ENCODE data around the gene CLRN2.

DNA sequence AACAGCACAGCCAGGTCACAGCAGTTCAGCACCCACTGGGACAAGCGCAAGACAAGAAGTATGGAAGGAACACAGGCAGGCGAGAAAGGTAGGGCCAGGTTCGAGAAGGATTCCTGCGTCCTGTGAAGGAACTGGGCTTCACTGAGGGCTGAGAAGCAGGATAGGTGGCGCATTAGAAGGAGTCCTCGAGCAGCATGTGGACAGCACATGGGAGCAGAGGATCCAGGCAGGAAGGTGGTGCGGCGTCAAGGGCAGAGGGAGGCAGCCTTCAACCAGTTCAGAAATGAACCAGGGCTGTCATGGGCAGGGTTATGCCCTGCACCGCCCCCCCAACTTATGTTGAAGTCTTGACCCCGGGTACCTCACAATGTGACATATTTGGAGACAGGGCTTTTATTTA is 31.3 kb downstream of the CLRN2 start:
- TF ChIP-seq, protein P1, sequence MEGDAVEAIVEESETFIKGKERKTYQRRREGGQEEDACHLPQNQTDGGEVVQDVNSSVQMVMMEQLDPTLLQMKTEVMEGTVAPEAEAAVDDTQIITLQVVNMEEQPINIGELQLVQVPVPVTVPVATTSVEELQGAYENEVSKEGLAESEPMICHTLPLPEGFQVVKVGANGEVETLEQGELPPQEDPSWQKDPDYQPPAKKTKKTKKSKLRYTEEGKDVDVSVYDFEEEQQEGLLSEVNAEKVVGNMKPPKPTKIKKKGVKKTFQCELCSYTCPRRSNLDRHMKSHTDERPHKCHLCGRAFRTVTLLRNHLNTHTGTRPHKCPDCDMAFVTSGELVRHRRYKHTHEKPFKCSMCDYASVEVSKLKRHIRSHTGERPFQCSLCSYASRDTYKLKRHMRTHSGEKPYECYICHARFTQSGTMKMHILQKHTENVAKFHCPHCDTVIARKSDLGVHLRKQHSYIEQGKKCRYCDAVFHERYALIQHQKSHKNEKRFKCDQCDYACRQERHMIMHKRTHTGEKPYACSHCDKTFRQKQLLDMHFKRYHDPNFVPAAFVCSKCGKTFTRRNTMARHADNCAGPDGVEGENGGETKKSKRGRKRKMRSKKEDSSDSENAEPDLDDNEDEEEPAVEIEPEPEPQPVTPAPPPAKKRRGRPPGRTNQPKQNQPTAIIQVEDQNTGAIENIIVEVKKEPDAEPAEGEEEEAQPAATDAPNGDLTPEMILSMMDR (IDR thresholded peaks at IDR 0.05) = no peak
- TF ChIP-seq POLR2AphosphoS5 (IDR thresholded peaks at IDR 0.05; ENCODE audit: low read depth, low read length) (no peak), SIN3A (IDR thresholded peaks at IDR 0.05; ENCODE audit: borderline replicate concordance, insufficient read depth, low read depth, low read length) (no peak)
- TF ChIP-seq, protein P2, sequence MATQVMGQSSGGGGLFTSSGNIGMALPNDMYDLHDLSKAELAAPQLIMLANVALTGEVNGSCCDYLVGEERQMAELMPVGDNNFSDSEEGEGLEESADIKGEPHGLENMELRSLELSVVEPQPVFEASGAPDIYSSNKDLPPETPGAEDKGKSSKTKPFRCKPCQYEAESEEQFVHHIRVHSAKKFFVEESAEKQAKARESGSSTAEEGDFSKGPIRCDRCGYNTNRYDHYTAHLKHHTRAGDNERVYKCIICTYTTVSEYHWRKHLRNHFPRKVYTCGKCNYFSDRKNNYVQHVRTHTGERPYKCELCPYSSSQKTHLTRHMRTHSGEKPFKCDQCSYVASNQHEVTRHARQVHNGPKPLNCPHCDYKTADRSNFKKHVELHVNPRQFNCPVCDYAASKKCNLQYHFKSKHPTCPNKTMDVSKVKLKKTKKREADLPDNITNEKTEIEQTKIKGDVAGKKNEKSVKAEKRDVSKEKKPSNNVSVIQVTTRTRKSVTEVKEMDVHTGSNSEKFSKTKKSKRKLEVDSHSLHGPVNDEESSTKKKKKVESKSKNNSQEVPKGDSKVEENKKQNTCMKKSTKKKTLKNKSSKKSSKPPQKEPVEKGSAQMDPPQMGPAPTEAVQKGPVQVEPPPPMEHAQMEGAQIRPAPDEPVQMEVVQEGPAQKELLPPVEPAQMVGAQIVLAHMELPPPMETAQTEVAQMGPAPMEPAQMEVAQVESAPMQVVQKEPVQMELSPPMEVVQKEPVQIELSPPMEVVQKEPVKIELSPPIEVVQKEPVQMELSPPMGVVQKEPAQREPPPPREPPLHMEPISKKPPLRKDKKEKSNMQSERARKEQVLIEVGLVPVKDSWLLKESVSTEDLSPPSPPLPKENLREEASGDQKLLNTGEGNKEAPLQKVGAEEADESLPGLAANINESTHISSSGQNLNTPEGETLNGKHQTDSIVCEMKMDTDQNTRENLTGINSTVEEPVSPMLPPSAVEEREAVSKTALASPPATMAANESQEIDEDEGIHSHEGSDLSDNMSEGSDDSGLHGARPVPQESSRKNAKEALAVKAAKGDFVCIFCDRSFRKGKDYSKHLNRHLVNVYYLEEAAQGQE (IDR thresholded peaks at IDR 0.05; ENCODE audit: insufficient read depth in 1 of 2, low read depth in 2 of 2, low read length in 1 of 2) = no peak
